GM18499 (cell line): ENCODE results near the gene DGKB.

Experiments used
- ATAC-seq: cut with Tn5 transposase; IDR thresholded peaks from one replicate; pipeline ENCODE4 v1.9.1; 2021; ENCODE audit warnings: moderate number of reproducible peaks; ENCODE audit not compliant: insufficient read depth, unreplicated experiment

The DGKB gene

DNA sequence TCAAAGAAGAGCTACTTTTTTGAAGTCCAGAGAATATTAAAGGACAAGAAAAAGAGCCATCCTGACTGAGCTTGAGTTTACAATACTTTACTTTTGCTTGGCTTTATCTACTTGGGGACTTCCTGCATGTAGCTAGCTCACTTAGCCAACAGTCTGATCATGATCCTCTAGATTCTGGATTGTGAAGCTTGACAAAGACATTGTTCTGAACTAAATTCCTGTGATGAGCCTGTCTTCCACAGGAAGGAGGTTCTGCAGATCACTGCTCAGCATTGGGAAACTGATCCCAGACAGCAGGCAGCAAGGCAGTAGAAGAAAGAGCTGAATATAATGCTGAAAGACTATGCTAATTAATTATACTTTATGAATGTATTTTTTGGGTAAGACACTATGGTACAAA is 296.4 kb downstream of the DGKB start:
- no peak for ATAC-seq

DNA sequence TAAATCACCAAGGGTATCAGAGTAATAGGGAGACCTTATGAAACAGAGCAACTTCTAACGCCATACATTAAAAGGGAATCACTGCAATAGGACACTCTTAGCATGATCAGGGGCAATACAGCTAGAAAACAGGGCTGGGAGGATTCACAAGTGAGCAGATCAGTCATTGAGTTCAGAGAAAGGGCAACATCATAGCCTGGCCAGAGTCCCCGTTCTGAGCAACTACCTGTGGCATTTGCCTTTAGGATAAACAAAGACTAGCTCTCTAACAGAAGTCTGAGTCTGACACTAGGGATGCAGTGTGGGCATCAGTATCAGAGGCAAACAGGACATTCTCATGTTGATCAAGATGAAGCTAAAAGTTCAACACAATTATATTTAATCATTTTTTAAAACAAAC is 297.9 kb downstream of the DGKB start:
- ATAC-seq, result no peak

DNA sequence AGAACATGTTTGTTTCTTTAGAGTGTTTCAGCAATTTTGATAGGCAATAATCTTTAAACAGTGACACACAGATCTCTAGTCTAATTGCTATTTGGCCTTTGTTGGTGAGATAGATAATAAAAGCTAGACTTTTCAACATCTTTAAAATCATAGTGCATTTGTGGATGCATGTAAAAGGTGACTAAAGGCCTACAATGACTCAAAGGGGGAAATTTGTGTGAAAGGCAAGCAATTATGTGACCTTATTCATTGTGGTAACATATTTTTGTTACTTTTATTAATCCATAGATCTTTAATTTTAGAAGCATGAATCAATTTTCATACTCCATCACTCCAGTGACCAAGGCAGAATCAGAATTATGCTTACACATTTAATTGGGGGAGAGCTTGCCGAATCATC is 299.7 kb downstream of the DGKB start:
- ATAC-seq, result no peak

DNA sequence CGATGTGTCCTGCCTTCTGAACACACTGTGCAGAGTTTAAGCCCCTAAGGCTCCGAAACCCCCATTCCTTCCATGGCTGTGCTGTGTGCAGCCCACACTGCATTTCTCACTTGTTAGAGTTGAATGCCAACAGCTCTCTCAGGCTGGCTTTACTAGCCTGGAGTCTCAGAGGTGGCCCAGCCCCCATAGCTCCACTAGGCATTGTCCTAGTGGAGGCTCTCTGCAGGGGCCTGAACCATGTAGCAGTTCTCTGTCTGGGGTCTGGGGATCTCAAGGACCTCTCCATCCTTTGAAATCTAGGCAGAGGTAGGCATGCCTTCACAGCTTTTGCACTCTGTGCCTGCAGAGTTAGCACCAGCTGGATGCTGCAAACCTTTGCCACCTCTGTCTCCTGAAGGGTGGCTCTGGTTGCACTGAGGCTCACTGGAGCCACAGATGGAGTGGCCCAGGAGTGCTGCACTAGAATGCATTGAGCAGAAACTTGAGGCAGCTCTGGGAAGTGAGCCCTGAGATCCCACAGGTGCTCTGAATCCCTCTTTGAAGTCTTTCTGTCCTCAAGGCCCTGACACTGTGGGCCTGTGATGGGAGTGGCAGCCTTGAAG is 301.7 kb downstream of the DGKB start:
- ATAC-seq, result no peak

GRCh38 chr7:14598978-14599377 is 303.6 kb downstream of the DGKB start:
- no peak for ATAC-seq

DNA sequence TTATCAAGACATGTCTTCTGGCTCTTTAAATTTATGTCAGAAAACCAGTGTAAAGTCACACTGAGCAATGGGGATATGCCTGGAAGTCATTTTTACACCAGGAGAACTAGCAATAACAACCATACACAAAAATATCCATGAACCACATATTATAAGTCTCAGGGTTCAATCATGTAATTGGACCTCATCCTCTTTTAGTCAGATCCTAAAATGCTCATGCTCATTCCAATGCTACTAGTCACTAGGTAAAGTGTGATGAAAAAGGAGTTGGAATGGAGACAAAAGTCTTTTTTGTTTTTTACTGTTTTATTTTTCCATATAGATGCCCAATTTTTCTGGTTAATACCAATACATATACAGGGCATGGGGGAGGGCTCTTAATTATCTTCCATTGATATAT is 306.1 kb downstream of the DGKB start:
- no peak for ATAC-seq

- no peak for ATAC-seq
Observed at GRCh38 chr7:14590206-14590605, 312.3 kb downstream of the DGKB start.

GRCh38 chr7:14585232-14585631 is 317.3 kb downstream of the DGKB start:
- ATAC-seq, result no peak

- ATAC-seq, result no peak
Observed at GRCh38 chr7:14583518-14583917, 319.0 kb downstream of the DGKB start.

- no peak for ATAC-seq
Observed at GRCh38 chr7:14582010-14582409, 320.5 kb downstream of the DGKB start.

DNA sequence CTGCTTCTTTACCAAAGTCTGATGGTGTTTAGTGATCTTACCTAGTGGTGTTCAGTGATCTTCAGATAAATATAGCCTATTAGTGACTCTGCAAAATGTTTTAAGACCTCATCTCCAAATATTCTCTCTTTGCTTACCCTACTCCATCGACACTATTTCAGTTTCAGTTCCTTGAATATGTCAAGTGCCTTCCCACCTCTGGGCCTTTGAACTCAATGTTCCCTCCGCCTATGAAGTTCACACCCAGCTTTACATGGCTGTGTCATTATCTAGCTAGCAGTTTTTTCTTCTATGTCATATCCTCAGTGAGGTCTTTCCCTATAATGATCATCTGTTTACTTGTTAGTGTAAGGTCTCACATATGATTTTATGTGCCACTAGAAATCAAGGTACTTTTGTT is 322.6 kb downstream of the DGKB start:
- ATAC-seq, result no peak

DNA sequence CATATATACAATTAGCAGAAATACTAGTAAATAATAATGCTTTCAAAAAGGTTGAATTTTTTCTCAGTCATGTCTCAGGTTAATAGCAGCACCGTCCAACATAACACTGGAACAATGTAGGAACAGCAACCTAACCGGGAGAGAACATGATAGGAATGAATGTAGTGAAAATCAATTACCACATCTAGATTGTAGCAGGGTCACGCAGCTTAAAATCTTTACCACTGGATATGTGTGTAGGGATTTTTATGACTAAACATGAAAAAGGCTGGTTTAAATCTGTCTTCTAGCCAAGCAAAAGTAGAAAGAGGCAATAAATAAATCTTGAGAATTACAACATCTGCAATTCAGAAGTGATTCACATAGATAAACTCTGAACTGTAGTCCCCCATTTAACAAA is 326.0 kb downstream of the DGKB start:
- ATAC-seq, result no peak

DNA sequence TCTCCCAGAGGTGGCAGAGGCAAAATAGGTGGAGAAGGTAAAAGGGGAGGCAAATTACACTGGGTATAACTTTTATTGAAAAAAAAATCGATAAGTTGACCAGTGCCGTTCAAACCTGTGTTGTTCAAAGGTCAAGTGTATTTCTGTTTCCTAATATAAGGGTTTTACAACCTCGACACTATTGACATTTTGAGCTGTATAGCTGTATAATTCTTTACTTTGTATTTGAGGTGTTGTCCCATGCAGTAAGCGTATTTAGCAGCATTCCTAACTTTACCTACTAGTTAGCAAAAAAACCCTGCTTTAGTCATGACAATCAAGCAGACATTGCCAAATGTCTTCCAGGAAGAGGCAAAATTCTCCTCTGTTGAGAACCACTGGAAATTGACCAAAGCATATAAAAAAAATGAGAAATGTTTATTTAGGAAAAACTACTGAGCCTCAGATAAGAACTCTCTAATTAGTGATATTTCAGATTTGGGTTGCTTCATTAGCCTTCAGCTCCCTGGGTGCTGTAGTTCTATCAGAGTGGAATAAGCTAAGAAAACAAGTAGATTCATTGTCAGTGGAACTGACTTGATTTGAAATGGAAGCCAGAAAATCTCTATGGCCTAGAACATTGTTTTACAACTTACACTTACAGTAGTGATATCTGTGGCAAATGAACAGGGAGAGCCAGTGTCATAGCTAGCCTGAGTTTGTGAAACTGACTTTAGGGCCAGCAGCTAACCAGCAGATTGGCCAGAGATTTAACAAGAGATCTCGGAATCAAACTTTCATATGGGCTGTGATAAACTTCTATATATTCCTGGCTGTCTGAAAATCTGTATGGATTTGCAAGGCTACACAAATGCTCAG is 331.6 kb downstream of the DGKB start:
- ATAC-seq, result no peak

GRCh38 chr7:14552060-14552459 is 350.5 kb downstream of the DGKB start:
- no peak for ATAC-seq

DNA sequence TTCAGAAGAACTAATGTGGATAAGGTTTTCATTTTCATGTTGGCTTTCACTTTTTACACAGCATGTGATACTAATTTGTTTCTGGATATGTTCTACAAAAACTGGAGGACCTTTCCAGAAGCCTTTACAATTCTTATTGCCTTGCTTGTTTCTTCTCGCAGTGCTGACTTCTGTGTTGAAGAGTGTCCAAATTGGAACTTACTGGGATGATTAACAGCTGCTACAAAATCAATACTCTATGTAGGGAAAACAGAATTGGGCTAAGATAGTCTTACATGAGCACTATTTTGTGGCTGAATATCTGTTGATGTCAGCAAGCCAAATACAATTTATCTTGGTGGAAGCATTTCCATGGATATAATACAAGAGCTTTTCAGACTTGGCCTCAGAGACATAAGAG is 351.2 kb downstream of the DGKB start:
- ATAC-seq, result no peak

GRCh38 chr7:14542624-14543023 is 359.9 kb downstream of the DGKB start:
- no peak for ATAC-seq

DNA sequence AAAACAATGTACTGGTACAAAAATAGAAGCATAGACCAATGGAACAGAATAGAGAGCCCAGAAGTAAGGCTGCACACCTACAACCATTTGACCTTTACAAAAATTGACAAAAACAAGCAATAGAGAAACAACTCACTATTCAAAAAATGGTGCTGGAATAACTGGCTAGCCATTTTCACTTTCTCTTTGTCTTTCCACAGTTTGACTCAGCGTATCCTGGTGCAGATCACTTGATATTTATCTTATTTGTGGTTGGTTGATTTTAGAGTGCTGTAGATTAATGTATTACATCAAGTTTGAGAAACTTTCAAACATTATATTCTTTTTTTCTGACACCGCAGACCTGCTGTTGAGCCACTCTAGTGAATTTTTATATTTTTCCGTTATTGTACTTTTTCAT is 381.4 kb downstream of the DGKB start:
- no peak for ATAC-seq

DNA sequence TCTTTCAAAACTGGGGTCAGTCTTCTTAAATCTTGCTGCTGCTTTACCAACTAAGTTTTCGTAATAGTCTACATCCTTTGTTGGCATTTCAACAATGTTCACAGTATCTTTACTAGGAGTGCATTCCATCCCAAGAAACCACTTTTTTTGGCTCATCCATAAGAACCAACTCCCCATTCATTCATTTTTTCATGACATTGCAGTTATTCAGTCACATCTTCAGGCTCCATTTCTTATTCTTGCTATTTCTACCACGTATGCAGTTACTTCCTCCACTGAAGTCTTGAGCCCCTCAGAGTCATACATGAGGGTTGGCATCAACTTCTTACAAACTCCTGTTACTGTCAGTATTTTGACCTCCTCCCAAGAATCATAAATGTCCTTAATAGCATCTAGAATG is 392.3 kb downstream of the DGKB start:
- no peak for ATAC-seq

DNA sequence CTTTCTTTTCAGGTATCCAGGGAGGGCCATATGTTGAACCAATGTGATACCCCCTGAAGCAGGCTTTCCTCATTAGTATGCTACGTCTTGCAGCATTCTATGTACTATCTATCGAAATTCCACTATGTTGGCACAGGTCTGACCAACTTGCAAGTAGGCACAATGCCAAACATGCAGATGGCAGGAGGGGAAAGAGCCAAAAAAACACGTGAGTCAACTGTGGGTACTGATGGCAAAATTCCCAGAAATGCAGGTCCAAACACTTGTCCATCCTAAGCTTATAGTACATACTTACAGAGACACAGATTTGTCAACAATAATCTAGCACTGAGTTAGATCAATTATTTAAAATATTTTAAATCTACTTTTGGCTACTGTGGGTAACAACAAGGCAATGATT is 394.9 kb downstream of the DGKB start:
- ATAC-seq, result no peak

GRCh38 chr7:14505906-14506305 is 396.6 kb downstream of the DGKB start:
- ATAC-seq, result no peak

- ATAC-seq, result no peak
Observed at GRCh38 chr7:14504134-14504533, 398.4 kb downstream of the DGKB start.

DNA sequence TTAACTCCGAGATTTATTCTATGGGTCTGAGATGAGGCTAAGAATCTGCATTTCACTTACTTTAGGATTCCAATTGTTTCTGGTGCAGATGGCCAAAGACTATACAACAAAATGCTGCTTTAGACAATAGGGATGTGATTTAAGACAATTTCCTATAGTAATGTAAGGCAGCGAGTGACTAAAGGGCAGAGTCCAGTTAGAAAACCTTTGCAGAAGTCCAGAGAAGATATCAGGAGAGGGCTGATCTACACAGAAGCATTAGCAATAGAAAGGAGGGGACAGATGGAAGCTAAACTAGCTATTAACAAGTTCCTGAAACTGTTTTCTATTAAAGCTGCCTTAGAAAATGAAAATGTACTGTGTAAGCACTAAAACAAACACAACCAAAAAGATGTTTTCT is 398.9 kb downstream of the DGKB start:
- ATAC-seq, result no peak
